ENCODE results near the gene SLC1A4.
"Not testable (repeated sequence)": the region's sequence is repeated elsewhere in the genome, so short reads cannot be mapped to it uniquely, and the experiment has no call there.

SLC1A4 gene

GRCh38 chr2:65027616-65028244, 38.5 kb downstream of the SLC1A4 start:
- DNase-seq: no peak

GRCh38 chr2:65030476-65031332, 41.5 kb downstream of the SLC1A4 start:
- no peak for DNase-seq

DNA sequence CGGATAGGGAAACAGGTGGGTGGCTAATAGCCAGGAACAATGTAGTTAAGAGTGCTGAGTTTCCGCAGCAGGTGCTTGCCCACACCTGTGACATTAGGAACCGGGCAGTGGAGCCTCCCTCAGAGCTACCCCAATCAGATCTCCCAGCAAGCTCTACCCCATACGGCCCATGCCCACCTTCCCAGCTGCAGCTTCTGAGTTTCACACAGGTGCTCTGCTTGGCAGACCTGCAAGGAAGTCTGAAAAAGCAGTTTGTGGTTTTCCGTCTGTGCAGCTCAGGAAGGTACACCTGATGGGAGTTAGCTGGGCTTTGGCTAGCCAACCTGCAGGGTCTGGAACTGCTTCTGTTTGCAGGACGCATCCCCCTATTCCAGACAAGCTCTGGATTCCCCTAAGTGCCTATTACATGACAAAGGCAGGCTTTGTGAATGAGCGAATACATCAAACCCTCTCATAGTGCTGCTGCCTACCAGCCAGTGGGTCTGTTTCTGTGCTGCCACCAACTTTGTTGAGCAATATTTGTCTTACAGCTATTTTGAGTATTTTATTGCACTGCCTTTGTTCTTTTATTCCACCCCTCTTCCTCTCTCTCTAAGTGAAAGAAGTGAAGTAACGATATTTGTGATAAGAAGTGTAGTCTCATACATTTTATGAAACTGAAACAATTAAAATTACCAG, 42.3 kb downstream of the SLC1A4 start:
- peak; percentile 71 for DNase-seq

GRCh38 chr2:65032019-65032975, 43.1 kb downstream of the SLC1A4 start:
- DNase-seq: peak; percentile 51

DNA sequence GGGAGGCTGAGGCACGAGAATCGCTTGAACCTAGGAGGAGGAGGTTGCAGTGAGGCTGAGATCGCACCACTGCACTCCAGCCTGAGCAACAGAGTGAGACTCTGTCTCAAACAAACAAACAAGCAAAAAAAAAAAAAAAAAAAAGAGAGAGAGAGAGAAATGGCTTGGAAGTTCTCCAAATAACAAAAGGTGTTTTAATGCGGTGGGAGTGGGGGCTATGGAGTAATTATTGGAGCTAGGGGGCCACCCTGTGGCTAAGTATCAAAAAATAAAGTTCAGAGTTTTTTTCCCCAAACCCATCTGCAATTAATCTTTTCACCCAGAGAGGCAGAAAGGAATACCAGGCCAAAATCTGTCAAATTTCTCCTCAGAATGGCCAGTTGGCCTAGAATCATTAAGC, 44.0 kb downstream of the SLC1A4 start:
- DNase-seq: no peak

- not testable (repeated sequence) for DNase-seq
These were observed 44.5 kb downstream of the SLC1A4 start for GRCh38 chr2:65033667-65034066.

GRCh38 chr2:65035351-65035943, 46.2 kb downstream of the SLC1A4 start:
- no peak for DNase-seq

- DNase-seq: no peak
These were observed 48.0 kb downstream of the SLC1A4 start for GRCh38 chr2:65037178-65037577.

- no peak for DNase-seq
These were observed 50.4 kb downstream of the SLC1A4 start for GRCh38 chr2:65039640-65040039.

GRCh38 chr2:65040400-65041261, 51.4 kb downstream of the SLC1A4 start:
- DNase-seq: peak; percentile 82

- no peak for DNase-seq
These were observed 53.8 kb downstream of the SLC1A4 start for GRCh38 chr2:65043001-65043400.

GRCh38 chr2:65044097-65044735, 55.0 kb downstream of the SLC1A4 start:
- no peak for DNase-seq

GRCh38 chr2:65045651-65046050, 56.5 kb downstream of the SLC1A4 start:
- DNase-seq: no peak

GRCh38 chr2:65046633-65047407, 57.6 kb downstream of the SLC1A4 start:
- DNase-seq: no peak

DNA sequence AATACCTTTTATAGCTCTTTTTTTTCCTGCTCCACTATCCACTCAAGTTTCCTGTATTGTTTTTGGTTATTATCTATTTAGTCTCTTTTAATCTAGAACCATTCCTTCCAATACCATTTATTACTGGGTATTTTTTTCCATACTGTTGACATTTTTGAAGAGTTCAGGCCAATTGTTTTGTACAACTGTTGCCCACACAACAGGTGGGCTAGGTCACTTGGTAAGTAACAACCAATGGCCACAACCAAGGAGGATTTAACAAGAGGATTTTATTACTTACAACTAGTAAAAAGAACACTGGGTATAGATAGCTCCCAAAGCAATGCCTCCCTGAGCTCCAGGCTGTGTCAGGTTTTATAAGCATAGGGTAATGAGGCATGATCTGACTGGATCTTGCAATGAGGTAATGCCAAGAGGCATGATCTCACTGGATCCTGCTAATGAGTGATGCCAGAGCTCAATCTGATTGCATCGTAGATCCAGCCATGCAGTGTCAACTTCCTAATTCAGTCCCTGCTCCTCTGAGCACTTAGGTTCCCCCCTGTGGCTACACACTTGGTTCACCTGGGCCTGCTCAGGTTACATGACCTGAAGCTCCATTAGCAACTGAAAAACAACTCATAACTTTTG, 59.9 kb downstream of the SLC1A4 start:
- DNase-seq: peak; percentile 48

GRCh38 chr2:65050931-65051330, 61.7 kb downstream of the SLC1A4 start:
- no peak for DNase-seq

- DNase-seq: no peak
These were observed 64.0 kb downstream of the SLC1A4 start for GRCh38 chr2:65053199-65053598.

- no peak for DNase-seq
These were observed 65.7 kb downstream of the SLC1A4 start for GRCh38 chr2:65054749-65055421.
